GM19328 (cell line): ENCODE results near the gene ZNF511.
"Not testable (repeated sequence)": the region's sequence is repeated elsewhere in the genome, so short reads cannot be mapped to it uniquely, and the experiment has no call there.

ENCODE experiments used
- ATAC-seq: cut with Tn5 transposase; IDR thresholded peaks from one replicate; pipeline ENCODE4 v1.9.1; 2021; ENCODE audit warnings: mild to moderate bottlenecking, moderate library complexity; ENCODE audit not compliant: unreplicated experiment

The ZNF511 gene, protein sequence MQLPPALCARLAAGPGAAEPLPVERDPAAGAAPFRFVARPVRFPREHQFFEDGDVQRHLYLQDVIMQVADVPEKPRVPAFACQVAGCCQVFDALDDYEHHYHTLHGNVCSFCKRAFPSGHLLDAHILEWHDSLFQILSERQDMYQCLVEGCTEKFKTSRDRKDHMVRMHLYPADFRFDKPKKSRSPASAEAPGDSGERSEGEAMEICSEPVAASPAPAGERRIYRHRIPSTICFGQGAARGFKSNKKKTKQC

DNA sequence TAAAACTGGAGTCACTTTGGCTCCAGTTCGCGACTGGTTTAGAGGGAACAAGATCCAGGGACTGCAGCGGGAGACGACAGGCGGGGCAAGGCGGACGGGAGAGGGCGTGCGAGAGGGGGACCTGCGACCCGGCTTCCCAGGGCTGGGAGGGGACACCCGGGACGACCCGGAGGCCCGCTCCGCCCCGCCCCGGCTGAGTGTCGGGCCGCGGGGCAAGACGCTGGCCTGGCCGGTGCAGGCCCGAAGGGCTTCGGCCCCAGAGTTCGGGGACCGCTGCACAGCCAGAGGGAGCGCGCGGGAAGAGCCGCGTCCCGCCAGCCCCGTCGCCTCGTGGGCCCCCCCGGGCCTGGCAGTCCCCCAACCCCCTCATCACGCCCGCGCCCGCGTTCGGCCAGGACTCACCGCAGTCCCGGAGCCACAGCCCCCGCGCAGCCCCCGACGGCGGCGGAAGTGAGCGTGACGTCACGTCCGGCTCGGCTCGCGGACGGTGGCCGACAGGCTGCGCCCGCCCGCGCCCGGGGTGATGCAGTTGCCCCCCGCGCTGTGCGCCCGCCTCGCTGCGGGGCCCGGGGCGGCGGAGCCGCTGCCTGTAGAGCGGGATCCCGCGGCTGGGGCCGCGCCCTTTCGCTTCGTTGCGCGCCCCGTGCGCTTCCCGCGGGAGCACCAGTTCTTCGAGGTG is at the start of gene ZNF511, which contains the start of gene TUBGCP2:
Gene ZNF511 (plus strand): TSS at position 494 of the 679 bp plus-strand sequence. CDS start 30 bp downstream, at position 524.
Gene TUBGCP2 (minus strand): TSS at position 452 of the 679 bp plus-strand sequence. CDS start 5,931 bp downstream, outside the sequence.
- ATAC-seq: peak; percentile 84

DNA sequence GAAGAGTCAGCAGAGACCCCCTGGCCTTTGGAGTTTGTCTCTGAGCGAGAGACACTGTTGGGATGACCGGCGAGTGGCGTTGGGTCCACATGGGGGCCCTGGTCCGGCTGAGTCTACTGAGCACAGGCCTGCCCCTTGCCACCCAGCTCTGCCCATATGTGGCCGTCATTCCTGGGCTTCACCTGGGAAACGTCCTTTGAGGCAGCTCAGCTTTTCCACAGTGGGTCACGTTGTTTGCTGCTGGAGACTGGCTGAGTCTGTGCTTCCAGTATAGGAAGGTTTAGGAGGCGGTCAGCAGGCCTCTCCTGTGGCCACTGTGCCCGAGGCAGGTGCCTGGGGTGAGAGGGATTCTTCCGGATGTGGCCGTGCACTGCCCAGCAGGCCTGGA is 49.1 kb upstream of the ZNF511 start:
- no peak for ATAC-seq

DNA sequence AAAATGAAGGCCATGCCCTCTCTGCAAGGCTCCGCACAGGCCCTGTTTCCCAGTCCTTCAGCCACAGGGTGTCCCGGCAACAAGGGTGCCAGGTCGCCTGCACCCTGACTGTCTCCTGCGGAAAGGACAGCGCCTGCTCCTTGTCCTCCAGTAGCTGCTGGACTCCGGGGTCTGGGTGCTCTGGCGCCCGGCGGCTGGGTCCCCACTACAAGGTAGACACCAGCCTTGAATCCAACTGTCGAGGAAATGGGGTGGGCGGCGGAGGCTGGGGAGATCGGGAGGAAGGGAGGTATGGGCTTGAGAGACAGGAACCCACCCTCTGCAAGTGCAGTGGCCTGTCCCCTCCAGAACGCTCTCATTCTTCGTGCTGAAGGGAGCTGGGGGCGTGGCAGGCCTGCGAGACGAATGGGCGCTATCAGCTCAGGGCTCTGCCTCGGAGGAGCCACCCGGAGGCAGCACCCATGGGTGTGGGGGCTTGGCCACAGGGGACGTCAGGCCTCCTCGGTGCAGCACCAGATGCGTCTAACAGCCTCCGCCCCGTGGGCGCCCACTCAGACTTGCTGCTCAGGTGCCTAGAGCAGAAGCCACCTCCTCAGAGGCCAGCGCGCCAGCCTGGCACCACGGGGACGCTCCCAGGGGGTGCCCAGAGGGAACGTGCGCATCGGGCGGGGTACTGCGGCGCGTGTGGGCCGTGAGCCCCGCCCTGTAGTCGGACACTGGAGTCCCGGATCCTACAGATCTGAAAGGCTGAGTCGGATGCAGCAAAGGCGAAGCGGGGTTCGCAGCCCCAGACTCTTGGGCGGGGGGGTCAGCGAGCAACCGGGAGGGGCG is 47.6 kb upstream of the ZNF511 start:
- ATAC-seq: peak; percentile 53

DNA sequence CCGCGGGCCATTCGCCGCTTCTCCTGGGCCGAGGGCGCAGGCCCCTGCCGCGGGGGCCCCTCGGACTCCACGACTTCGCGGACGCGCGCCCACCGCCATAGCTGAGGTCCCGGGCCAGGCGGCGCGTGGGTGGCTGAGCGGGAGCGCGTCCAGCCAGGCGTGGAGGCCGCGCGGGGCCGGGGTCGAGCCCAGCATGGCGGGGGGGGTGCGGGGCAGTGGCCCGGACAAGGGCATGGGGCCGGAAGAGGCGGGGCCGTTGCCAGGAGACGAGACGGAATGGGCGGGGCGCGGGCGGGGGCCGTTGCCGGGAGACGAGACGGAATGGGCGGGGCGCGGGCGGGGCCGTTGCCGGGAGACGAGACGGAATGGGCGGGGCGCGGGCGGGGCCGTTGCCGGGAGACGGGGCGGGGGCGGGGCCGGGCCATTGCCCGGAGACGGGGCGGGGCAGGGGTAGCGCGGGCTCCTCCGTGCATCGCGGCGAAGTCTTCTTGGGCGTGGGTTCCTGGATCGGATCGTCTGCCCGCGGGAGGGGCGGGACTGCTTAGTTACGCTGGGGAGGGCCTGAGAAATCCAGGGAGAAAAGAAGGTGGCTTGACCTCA is 46.9 kb upstream of the ZNF511 start:
- peak; percentile 52 for ATAC-seq

DNA sequence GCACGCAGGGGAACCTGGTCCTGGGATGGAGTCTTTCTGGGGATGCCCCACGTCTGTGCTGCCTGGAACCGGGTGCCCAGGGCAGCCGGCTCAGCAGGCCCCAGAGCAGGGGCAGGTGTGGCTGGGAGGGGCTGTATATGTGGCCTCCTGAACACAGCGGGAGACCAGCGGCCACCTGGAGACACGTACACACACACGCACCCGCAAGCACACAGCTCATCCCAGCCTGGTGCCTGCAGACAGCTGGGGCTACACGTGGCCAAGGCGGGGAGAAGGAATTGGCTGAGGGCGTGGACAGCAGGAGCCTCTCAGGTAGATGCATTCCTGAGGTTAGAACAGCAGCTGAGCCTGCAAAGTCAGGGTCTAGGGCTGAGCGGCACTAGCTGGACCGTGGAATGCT is 46.0 kb upstream of the ZNF511 start:
- ATAC-seq: no peak

DNA sequence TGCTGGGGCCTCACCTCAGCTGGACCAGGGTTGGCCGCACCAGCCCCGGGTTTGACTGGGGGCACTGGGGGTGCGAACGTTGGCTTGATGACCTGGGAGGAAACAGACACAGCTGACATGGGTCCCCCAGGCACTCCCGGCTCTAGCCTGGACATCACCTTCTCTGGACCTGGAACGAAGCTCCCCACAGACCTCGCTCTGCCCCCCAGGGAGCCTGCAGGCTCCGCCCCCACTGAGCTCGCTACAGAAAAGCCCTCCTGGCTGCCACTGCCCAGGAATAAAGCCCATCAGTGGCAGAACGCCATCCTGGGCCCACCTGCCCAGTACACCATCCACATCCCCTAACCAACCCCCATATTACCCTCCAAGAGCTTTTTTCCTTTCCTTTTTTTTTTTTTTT is 45.0 kb upstream of the ZNF511 start:
- ATAC-seq: no peak

DNA sequence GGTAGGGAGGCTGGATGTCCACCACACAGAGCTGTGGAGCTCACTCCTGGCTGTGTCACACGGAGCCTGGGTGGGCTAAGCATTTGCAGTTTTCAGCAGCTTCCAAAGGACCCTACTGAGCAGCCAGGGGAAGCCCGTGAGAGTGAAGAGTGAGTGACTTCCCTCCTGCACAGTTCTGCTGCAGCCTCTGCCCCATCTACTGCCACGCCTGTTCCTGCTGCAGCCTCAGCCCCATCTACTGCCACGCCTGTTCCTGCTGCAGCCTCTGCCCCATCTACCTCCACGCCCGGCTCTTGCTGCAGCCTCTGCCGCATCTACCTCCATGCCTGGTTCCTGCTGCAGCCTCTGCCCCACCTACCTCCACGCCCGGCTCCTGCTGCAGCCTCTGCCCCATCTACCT is 44.3 kb upstream of the ZNF511 start:
- no peak for ATAC-seq

DNA sequence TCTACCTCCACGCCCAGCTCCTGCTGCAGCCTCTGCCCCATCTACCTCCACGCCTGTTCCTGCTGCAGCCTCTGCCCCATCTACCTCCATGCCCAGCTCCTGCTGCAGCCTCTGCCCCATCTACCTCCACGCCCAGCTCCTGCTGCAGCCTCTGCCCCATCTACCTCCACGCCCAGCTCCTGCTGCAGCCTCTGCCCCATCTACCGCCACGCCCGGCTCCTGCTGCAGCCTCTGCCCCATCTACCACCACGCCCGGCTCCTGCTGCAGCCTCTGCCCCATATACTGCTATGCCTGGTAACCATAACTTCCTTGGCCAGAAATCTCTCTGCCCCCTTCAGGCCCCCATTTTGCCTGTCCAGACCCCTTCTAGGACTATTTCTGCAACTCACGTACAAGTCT is 43.7 kb upstream of the ZNF511 start:
- ATAC-seq: not testable (repeated sequence)

DNA sequence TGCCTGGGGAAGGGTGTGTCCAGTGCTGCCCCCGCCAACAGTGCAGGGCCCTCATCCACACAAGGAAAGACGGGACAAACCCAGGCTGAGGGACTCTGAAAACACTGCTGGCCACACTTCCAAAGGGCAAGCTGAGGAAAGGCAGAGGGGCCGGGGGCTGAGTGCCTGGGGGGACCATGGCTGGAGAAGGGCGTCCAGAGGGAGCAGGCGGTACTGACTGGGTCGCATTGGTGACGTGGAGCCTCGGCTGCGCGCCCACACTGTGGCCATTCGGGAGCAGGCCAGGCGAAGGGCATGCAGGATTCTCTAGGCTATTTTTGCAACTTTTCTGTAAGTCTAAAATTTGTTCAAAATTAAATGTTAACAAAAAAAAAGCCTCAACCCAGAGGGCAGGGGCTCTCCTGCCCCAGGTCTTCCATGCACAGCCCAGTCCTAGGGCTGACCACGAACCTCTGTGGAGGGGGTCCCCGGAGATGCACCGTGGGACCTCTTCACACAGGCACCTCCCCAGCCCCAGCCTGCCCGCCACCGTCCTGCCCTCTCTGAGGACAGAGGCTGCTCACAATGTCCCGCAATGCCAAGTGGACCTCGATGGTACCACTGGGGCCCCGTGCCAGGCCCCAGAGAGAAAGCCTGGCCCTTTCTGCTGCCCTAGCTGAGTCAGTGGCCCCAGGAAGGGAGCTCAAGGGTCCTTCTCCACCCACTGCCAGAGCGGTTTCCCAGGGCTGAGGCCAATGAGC is 42.5 kb upstream of the ZNF511 start:
- ATAC-seq: no peak

DNA sequence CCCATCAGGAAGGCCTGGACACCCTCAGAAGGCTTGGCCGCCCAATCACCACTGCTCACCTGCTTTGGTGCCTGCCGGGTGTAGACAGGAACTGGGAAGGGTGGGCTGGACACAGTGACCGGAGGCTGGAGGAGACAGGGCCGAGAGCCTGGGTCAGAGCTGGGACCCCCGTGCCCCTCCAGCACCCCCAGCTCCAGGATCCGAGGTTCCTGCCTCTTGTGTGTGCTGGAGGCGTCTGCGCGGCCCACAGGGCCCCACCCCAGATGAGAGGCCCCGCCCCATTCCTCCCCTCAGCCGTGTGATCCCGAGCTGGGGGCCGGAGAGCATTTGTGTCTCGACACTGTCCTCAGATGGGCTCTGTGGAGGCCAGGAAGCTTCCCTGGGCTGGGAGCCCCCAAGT is 41.4 kb upstream of the ZNF511 start:
- ATAC-seq: no peak

DNA sequence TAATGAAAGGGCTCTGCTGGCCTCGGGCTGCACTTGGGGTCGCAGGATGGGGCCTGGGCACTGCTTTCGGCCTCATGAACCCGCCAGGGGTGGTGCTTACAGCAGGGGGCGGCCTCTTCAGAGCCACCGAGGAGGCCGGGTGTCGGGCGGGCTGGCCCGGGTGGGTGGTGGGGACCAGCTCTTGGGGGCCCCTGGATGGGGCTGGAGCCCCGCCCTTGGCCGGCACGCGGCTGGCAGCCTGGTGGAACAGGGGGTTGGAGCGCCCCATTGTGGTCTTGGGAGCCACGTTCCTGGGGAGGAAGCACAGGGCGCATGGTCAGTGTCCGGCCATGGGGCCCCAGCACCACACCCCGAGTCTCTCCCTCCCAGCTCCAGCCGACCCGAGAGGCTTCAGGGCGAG is 40.9 kb upstream of the ZNF511 start:
- no peak for ATAC-seq

DNA sequence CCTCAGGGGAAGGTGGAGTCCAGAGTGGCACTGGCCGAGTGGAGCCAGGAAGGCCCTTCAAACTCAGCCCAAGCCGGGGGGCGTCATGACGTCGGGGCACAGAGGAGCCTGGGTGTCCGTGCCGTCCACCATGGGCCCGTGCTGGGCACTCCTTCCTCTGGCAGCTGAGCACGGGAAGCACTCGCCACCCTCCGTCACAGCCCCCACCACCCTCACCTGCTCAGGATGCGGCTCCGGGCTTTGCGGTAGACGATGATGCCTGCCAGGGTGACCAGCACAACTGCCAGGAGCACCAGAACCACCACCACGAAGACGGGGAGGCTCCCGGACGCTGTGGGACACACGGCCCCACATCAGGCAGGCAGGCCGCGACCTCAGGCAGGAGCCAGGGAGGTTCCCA is 40.2 kb upstream of the ZNF511 start:
- no peak for ATAC-seq

DNA sequence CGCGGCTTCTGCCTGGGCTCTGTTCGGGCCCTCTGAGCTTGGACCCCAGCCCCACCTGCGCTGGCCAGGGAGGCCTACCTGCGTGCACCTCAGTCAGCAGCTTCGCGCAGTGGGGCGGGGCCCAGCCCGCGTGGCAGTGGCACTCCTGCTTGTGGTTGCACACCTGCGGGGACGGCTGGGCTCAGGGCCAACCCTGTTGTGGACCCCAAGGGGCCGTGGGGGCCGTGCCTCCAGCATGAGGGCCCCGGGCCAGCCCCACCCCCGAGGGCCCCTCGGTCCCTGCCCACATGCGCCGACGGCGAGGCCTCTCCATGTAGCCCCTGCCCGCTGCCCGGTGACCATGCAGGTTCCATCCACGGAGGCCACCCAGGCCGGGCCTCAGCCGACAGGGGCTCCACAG is 39.3 kb upstream of the ZNF511 start:
- ATAC-seq: no peak

DNA sequence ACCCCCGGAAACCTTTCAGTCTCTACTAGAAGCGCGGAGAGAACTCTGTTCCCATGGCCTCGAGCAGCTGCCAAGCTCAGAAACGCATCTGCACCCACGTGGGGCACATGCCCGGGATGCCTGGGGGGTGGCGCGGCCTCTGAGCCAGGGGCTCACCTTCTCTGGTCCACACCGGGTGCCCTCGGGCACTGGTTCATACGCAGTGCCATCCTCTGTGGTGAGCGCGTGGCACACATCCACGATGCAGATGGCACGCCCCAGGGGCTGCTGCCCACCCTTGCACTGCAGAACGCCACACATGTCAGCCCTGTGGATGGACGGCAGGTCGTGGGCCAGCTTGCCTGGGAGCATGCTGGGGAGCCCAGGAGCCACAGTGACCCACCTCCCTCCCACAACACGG is 38.5 kb upstream of the ZNF511 start:
- ATAC-seq: no peak

DNA sequence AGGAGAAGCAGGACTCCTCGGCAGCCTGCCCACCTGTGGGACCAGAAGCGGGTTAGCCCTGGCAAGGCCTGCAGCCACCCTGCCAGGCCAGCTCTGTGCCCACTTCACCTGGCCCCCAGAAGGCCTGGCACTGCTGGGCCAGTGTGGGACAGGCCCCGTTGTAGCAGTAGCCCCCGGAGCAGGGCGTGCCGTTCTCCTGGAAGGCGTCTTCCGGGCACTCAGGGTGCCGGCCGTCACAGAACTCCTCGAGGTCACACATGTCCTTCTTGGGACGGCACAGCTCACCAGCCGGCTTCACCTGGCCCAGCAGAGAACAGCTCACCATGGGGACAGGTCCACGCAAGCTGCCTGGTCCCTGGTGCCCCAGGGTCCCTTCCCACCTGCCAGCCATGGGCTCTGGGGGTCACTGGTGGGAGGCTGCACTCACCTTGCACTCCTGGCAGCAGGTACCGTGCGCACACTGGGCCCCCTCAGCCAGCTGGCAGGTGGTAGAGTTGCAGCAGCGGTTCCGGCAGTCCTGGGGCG is 37.9 kb upstream of the ZNF511 start:
- no peak for ATAC-seq

DNA sequence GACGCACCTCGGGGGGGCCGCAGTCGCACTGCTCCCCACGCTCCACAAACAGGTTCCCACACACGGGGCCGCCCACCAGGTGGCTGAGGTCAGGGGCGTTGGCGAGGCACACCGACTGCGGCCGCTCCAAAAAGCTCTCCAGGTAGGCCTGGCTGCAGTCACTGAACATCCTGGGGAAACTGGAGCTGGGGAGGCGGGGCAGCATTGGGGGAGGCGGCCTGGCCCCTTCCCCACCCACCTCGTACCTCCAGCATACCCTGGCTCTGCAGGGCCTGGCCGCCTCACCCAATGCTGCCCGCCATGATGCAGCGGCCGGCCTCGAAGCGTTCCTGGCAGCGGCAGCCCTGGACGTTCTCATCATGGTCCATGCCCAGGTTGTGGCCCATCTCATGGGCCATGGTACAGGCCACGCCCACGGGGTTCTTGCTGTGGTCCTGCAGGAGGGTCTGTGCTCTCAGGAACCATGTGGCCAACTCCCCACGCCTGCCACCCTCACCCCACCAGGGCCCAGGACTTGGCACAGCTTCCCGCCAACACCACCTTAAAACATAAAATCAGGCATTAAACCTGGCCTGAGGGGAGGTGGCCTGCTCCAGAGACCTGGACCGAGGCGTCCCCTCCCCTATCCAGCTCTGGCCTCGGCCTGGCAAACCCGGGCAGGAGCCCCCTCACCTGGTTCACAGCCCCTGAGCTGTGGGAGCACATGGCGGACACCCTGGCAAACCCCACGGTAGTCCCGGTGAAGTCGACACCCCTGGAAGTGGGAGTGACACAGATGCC is 37.0 kb upstream of the ZNF511 start:
- ATAC-seq: no peak

DNA sequence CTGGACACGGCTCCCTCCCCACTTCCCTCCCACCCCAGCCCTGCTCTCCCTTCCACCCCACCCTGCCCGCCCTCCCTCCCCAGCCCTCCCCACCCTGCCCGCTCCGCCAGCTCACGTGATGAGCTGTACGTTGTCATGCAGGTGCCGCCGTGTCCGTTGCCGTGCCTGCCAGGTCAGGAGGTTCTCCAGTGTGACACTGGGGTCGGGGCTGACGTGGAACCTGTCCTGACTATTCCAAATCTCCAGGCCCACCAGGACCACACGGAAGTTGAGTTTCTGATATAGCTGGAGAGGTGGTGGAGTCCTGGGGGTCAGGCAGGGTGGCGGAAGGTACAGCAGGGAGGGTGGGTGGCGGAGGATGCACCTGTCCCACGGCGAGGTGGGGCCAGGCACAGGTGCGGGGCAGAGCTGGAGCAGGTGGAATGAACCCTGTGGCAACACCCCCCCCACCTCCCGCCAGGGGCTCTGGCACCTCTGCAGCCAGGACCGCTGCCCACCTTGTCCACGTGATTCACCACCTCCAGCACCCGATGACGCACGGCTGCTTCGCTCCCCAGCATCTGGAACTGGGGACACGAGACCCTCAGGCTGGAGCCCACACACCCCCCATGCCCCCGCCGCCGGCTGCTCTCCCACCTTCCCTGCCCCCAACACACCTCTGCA is 36.3 kb upstream of the ZNF511 start:
- ATAC-seq: no peak

DNA sequence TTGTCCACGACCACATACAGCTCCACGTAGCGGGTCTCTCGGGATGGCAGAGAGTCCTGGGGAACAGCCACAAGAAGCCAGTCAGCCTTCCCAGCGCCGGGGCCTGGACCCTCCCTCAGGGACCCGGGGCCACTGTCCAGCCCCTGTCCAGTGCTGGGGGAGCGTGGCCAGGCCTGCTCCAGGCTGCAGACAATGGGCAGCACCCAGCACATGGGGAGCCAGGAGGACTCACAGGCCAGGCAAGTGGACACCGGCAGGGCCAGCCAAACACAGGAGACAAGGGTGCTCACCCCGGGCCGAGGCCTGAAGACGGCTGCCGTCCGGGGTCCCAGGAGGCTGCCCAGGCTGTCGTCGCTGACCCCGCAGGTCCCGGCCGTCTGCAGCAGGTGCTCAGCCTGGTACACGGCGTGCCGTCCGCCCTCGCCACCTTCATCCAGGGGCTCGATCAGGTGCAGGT is 35.7 kb upstream of the ZNF511 start:
- ATAC-seq: no peak

DNA sequence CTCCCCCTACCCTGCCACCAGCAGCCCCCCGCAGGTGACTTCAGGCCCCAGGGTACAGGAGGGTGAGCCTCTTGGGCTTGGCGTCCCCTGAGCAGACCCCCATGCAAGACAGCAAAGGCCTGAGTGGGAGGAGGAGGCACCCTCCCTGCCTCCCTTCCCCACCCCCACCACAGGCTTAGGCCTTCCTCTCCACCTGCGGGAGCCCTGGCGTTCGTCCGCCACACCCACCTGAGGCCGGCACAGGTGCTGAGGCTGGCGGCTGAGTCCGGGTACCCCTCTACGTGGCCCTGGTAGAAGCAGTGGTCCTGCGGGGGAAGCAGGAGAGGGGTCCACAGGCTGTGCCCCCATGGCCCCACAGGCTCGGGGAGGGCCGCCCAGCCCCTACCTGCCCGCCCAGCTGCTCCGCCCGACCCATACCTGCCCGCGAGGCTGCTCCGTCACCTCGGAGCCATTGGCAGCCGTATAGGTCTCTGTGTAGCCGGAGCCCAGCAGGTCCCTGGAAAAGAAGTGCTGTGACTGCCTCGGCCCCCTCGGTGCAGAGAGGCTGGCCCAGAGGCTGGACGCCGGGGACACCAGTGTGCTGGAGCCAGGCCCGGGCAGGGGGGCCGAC is 35.1 kb upstream of the ZNF511 start:
- ATAC-seq: no peak
